CD14-positive monocyte (primary cell): ENCODE results near the gene COL24A1. TPM values are rescaled to one million over a fixed set of nuclear protein-coding genes. Genes with fewer than 3 reads are reported as not detected.

ENCODE experiments used
- DNase-seq, 3 donors: peaks; one replicate each; pipeline ENCODE4 v3.0.0-alpha.2; 2011 to 2022
- H2AFZ ChIP-seq: 2 replicates; pipeline ENCODE4 v1.6.0; 2012; ENCODE audit warnings: mild to moderate bottlenecking, low read depth, low read length, inconsistent platforms; ENCODE audit not compliant: insufficient read depth, poor library complexity, severe bottlenecking
- H3K27ac ChIP-seq, 2 donors: 1 replicate in 1 of 2; 2 replicates in 1 of 2; pipeline ENCODE4 v1.5.1; 2012 to 2013; ENCODE audit warnings: low read length in 2 of 2, control low read depth in 1 of 2, inconsistent platforms in 1 of 2, low read depth in 1 of 2, mild to moderate bottlenecking in 1 of 2
- H3K27me3 ChIP-seq, 2 donors: one replicate each; pipeline versions ENCODE4 v1.6.0 to v1.6.1; 2011 to 2013; ENCODE audit warnings: low read length in 2 of 2; ENCODE audit not compliant: control insufficient read depth in 2 of 2, insufficient read depth in 2 of 2
- H3K36me3 ChIP-seq, 2 donors: replicated peaks in 1 of 2; 1 replicate in 1 of 2; 2 replicates in 1 of 2; pipeline versions ENCODE4 v1.5.1 to v1.6.1; 2012 to 2013; ENCODE audit warnings: low read length in 2 of 2, control low read depth in 1 of 2, inconsistent platforms in 1 of 2, mild to moderate bottlenecking in 1 of 2; ENCODE audit not compliant: insufficient read depth in 2 of 2, control insufficient read depth in 1 of 2
- H3K4me1 ChIP-seq, 2 donors: 1 replicate in 1 of 2; 2 replicates in 1 of 2; pipeline versions ENCODE4 v1.5.1 to v1.6.1; 2012 to 2013; ENCODE audit warnings: low read length in 2 of 2, control low read depth in 1 of 2, inconsistent platforms in 1 of 2, mild to moderate bottlenecking in 1 of 2, moderate library complexity in 1 of 2; ENCODE audit not compliant: insufficient read depth in 2 of 2, control insufficient read depth in 1 of 2
- H3K4me2 ChIP-seq: replicated peaks from 2 replicates; pipeline ENCODE3; 2012; ENCODE audit warnings: low read length, moderate library complexity, mild to moderate bottlenecking; ENCODE audit not compliant: poor library complexity, severe bottlenecking; ENCODE audit errors: extremely low read depth
- H3K4me3 ChIP-seq, 3 experiments: fragments of 200-600 bp in 1 of 3; sonication (generic) in 1 of 3; replicated peaks in 1 of 3; 1 replicate in 2 of 3; 2 replicates in 1 of 3; pipeline ENCODE4 v1.5.1; 2011 to 2013; ENCODE audit warnings: low read length in 3 of 3, mild to moderate bottlenecking in 3 of 3, control low read depth in 2 of 3, low read depth in 2 of 3, inconsistent platforms in 1 of 3, moderate library complexity in 1 of 3
- H3K79me2 ChIP-seq: 2 replicates; pipeline ENCODE4 v1.6.0; 2012; ENCODE audit warnings: mild to moderate bottlenecking, control low read depth, inconsistent platforms, low read length, moderate library complexity; ENCODE audit not compliant: insufficient read depth
- H3K9ac ChIP-seq: 2 replicates; pipeline ENCODE4 v1.6.0; 2017; ENCODE audit warnings: low read length, mild to moderate bottlenecking; ENCODE audit not compliant: insufficient read depth, poor library complexity, severe bottlenecking
- H3K9me3 ChIP-seq, 2 donors: replicated peaks in 1 of 2; 1 replicate in 1 of 2; 2 replicates in 1 of 2; pipeline versions ENCODE4 v1.5.1 to v1.6.1; 2012 to 2013; ENCODE audit warnings: low read length in 2 of 2, control low read depth in 1 of 2; ENCODE audit not compliant: control insufficient read depth in 1 of 2, insufficient read depth in 1 of 2
- H4K20me1 ChIP-seq: 2 replicates; pipeline ENCODE4 v1.6.0; 2012; ENCODE audit warnings: mild to moderate bottlenecking, low read length, control low read depth, moderate library complexity; ENCODE audit not compliant: insufficient read depth
- H3K27ac Mint-ChIP-seq, 7 donors: one replicate each; pipeline ENCODE4 v1.8.0; 2020; ENCODE audit warnings: mild to moderate bottlenecking in 7 of 7, mixed read lengths in 7 of 7, moderate library complexity in 6 of 7, inconsistent platforms in 2 of 7
- H3K27me3 Mint-ChIP-seq, 3 donors: one replicate each; pipeline ENCODE4 v1.8.0; 2021 to 2022; ENCODE audit warnings: low read depth in 3 of 3, mild to moderate bottlenecking in 3 of 3, mixed read lengths in 3 of 3, moderate library complexity in 3 of 3, inconsistent platforms in 1 of 3
- H3K36me3 Mint-ChIP-seq, 2 donors: one replicate each; pipeline ENCODE4 v1.8.0; 2020; ENCODE audit warnings: mixed read lengths in 2 of 2, inconsistent platforms in 1 of 2, mild to moderate bottlenecking in 1 of 2
- H3K4me1 Mint-ChIP-seq: one replicate; pipeline ENCODE4 v1.8.0; 2020; ENCODE audit warnings: mild to moderate bottlenecking, mixed read lengths
- H3K4me3 Mint-ChIP-seq, 2 donors: one replicate each; pipeline ENCODE4 v1.8.0; 2020; ENCODE audit warnings: mild to moderate bottlenecking in 2 of 2, mixed read lengths in 2 of 2, moderate library complexity in 1 of 2
- H3K9me3 Mint-ChIP-seq, 7 donors: one replicate each; pipeline ENCODE4 v1.8.0; 2020 to 2022; ENCODE audit warnings: mixed read lengths in 7 of 7, mild to moderate bottlenecking in 6 of 7, moderate library complexity in 6 of 7, inconsistent platforms in 2 of 7
- CTCF ChIP-seq: fragments of 200-600 bp; IDR thresholded peaks from one replicate; pipeline ENCODE4 v1.8.0; 2022; ENCODE audit warnings: antibody characterized with exemption, mild to moderate bottlenecking
- WGBS: methylation state at CpG from one replicate; pipeline ENCODE4 v1.1.5; 2013; ENCODE audit warnings: missing lambda C conversion rate; ENCODE audit not compliant: insufficient coverage; 5-methylcytosine and 5-hydroxymethylcytosine counted together
- intact Hi-C, 2 donors: fragments of 100-400 bp; cut with micrococcal nuclease; formaldehyde crosslinking; loops; one replicate each; pipeline versions ENCODE4 v1.15.0 to v1.15.1; 2023
- polyA plus RNA-seq, 3 donors: library from polyadenylated mRNA; depleted of rRNA in 1 of 3; unstranded in 2 of 3; stranded (reverse) in 1 of 3; fragments of 300-500 nt in 2 of 3; fragments of >200 nt in 1 of 3; fragmentation: Illumina TruSeq in 2 of 3; gene quantifications; 1 replicate in 2 of 3; 2 replicates in 1 of 3; pipeline ENCODE4 v1.2.3, GENCODE V29; 2012 to 2021

COL24A1 gene
- polyA plus RNA-seq, 3 donors, result 0.05 to 0.13 TPM; not detected in 1

GRCh38 chr1:85991261-85991660 lies 165.3 kb downstream of the COL24A1 start:
- H3K4me1 ChIP-seq, result peaks cover 0 to 3% of the 10 kb centered on the region in 2 donors
- no peaks in the 10 kb centered on the region for H4K20me1 ChIP-seq
- intact Hi-C loops, result no loop called here
- no peaks in the 10 kb centered on the region for H3K27me3 ChIP-seq
- no peaks in the 10 kb centered on the region for H3K36me3 Mint-ChIP-seq
- peak overlapping the region in 1 of 7 donors; percentile 15 for H3K27ac Mint-ChIP-seq
- H3K4me3 ChIP-seq, result no peak overlapping the region
- no peak for TF ChIP-seq CTCF
- H3K79me2 ChIP-seq, result no peaks in the 10 kb centered on the region
- no peak for DNase-seq
- no peak overlapping the region for H3K27ac ChIP-seq
- H3K9me3 ChIP-seq, result no peaks in the 10 kb centered on the region
- H3K36me3 ChIP-seq, result no peaks in the 10 kb centered on the region
- H3K4me1 Mint-ChIP-seq, result peaks cover 26% of the 10 kb centered on the region
- no peaks in the 10 kb centered on the region for H3K27me3 Mint-ChIP-seq
- peak overlapping the region; percentile 39 for H2AFZ ChIP-seq
- no CpG with 5 or more reads among the region's 1 CpG for WGBS
- no peak overlapping the region for H3K9ac ChIP-seq
- H3K4me2 ChIP-seq, result no peak overlapping the region
- no peaks in the 10 kb centered on the region for H3K9me3 Mint-ChIP-seq
- peak overlapping the region in 1 of 2 donors; percentile 18 for H3K4me3 Mint-ChIP-seq

GRCh38 chr1:85984636-85985035 lies 171.9 kb downstream of the COL24A1 start:
- no peak overlapping the region for H3K4me3 Mint-ChIP-seq
- no peak overlapping the region for H3K27ac ChIP-seq
- H3K79me2 ChIP-seq, result no peaks in the 10 kb centered on the region
- H4K20me1 ChIP-seq, result no peaks in the 10 kb centered on the region
- no peaks in the 10 kb centered on the region for H3K27me3 Mint-ChIP-seq
- peaks cover 0 to 3% of the 10 kb centered on the region in 2 donors for H3K36me3 Mint-ChIP-seq
- H3K9me3 Mint-ChIP-seq, result peaks cover 0 to 7% (median 3%) of the 10 kb centered on the region in 7 donors
- peaks cover 2% of the 10 kb centered on the region for H3K4me1 Mint-ChIP-seq
- 0% methylated on average over 3 of the region's 4 CpGs for WGBS
- no peaks in the 10 kb centered on the region for H3K9me3 ChIP-seq
- no peaks in the 10 kb centered on the region for H3K36me3 ChIP-seq
- H3K9ac ChIP-seq, result no peak overlapping the region
- H3K4me3 ChIP-seq, result no peak overlapping the region
- H2AFZ ChIP-seq, result no peak overlapping the region
- H3K27me3 ChIP-seq, result no peaks in the 10 kb centered on the region
- intact Hi-C loops, result no loop called here
- no peaks in the 10 kb centered on the region for H3K4me1 ChIP-seq
- no peak overlapping the region for H3K4me2 ChIP-seq
- H3K27ac Mint-ChIP-seq, result no peak overlapping the region
- TF ChIP-seq CTCF, result no peak
- DNase-seq, result no peak
